Suprapubic skin (tissue), 4 donors: ENCODE data around the gene RALGAPA2. TPM values are rescaled to one million over a fixed set of nuclear protein-coding genes. Genes with fewer than 3 reads are reported as not detected.
A peak's percentile ranks its signal among the peaks of the same experiment; 100 is the strongest.

Experiments used
- DNase-seq, 2 donors: peaks; one replicate each; pipeline ENCODE4 v3.0.0-alpha.2; 2019; ENCODE audit warnings: low spot score in 2 of 2
- H3K27ac ChIP-seq: fragments of 200-600 bp; sonication (generic); one replicate; pipeline ENCODE4 v1.5.1; 2019
- H3K27me3 ChIP-seq: fragments of 200-600 bp; sonication (generic); one replicate; pipeline ENCODE4 v1.5.1; 2019
- H3K36me3 ChIP-seq: fragments of 200-600 bp; sonication (generic); one replicate; pipeline ENCODE4 v1.5.1; 2019
- H3K4me1 ChIP-seq: fragments of 200-600 bp; sonication (generic); one replicate; pipeline ENCODE4 v1.5.1; 2019
- H3K4me3 ChIP-seq: fragments of 200-600 bp; sonication (generic); one replicate; pipeline ENCODE4 v1.5.1; 2019; ENCODE audit warnings: mild to moderate bottlenecking
- H3K9me3 ChIP-seq: fragments of 200-600 bp; sonication (generic); one replicate; pipeline ENCODE4 v1.5.1; 2019
- CTCF ChIP-seq, 2 donors: fragments of 200-600 bp in 1 of 2; fragments of 450-650 bp in 1 of 2; sonication (generic) in 1 of 2; IDR thresholded peaks; one replicate each; pipeline ENCODE4 v1.5.1; 2016 to 2019; ENCODE audit warnings: antibody characterized with exemption in 2 of 2, mild to moderate bottlenecking in 1 of 2, moderate library complexity in 1 of 2
- EP300 ChIP-seq: sonication (generic); formaldehyde crosslinking; IDR thresholded peaks from one replicate; pipeline ENCODE4 v1.6.1; 2017; ENCODE audit warnings: antibody characterized with exemption
- POLR2A ChIP-seq, 2 donors: fragments of 450-650 bp; IDR thresholded peaks; one replicate each; pipeline ENCODE4 v1.6.1; 2017; ENCODE audit warnings: antibody characterized with exemption in 2 of 2, mild to moderate bottlenecking in 2 of 2, moderate library complexity in 2 of 2
- POLR2AphosphoS5 ChIP-seq, 3 donors: sonication (generic); formaldehyde crosslinking; IDR thresholded peaks; one replicate each; pipeline ENCODE4 v1.6.1; 2017; ENCODE audit warnings: antibody characterized with exemption in 3 of 3
- WGBS: methylation state at CpG from one replicate; pipeline ENCODE4 v1.1.5; 2018; 5-methylcytosine and 5-hydroxymethylcytosine counted together
- total RNA-seq, 4 donors: library from RNA; depleted of rRNA; stranded (reverse); fragments of >200 nt; gene quantifications; one replicate each; pipeline ENCODE4 v1.1.0, GENCODE V29; 2016

Gene RALGAPA2
- total RNA-seq, 4 donors from 2014 or later: 51.9 to 97.8 (median 72.0) TPM

- H3K4me1 ChIP-seq: peaks cover 30% of the 10 kb centered on the region
- 30% methylated on average over 6 of the region's 6 CpGs for WGBS
- no peak for TF ChIP-seq POLR2AphosphoS5 (IDR thresholded peaks at IDR 0.05)
- TF ChIP-seq POLR2A (IDR thresholded peaks at IDR 0.05): no peak
- TF ChIP-seq CTCF (IDR thresholded peaks at IDR 0.05): no peak
- TF ChIP-seq EP300: no peak
Measured at GRCh38 chr20:20710443-20711315, 1.8 kb downstream of the RALGAPA2 start.

GRCh38 chr20:20709887-20710286, 2.6 kb downstream of the RALGAPA2 start:
- H3K4me3 ChIP-seq: no peak overlapping the region
- peaks cover 30% of the 10 kb centered on the region for H3K4me1 ChIP-seq
- no peak for DNase-seq
- TF ChIP-seq EP300 (no peak), POLR2A (IDR thresholded peaks at IDR 0.05) (no peak), CTCF (IDR thresholded peaks at IDR 0.05) (no peak), POLR2AphosphoS5 (IDR thresholded peaks at IDR 0.05) (no peak)
- no peaks in the 10 kb centered on the region for H3K27me3 ChIP-seq
- H3K9me3 ChIP-seq: no peaks in the 10 kb centered on the region
- 87% methylated on average over 3 of the region's 3 CpGs for WGBS
- H3K36me3 ChIP-seq: no peaks in the 10 kb centered on the region
- no peak overlapping the region for H3K27ac ChIP-seq

More at GRCh38 chr20:20710443-20711315, 1.8 kb downstream of the RALGAPA2 start:
- Histone ChIP-seq H3K27me3 (no peaks in the 10 kb centered on the region), H3K27ac (peak overlapping the region; percentile 90), H3K4me3 (peak overlapping the region; percentile 95), H3K9me3 (no peaks in the 10 kb centered on the region), H3K36me3 (no peaks in the 10 kb centered on the region)
- DNase-seq: no peak

GRCh38 chr20:20706285-20706684, 6.2 kb downstream of the RALGAPA2 start:
- no peak for TF ChIP-seq POLR2A (IDR thresholded peaks at IDR 0.05)
- no peak for TF ChIP-seq POLR2AphosphoS5 (IDR thresholded peaks at IDR 0.05)
- no peak for TF ChIP-seq EP300
- Histone ChIP-seq H3K27ac (no peak overlapping the region), H3K4me1 (peaks cover 21% of the 10 kb centered on the region), H3K4me3 (no peak overlapping the region), H3K36me3 (no peaks in the 10 kb centered on the region), H3K27me3 (no peaks in the 10 kb centered on the region), H3K9me3 (no peaks in the 10 kb centered on the region)
- WGBS: 86% methylated on average over 6 of the region's 6 CpGs
- no peak for DNase-seq

GRCh38 chr20:20702330-20703245, 9.9 kb downstream of the RALGAPA2 start:
- Histone ChIP-seq H3K27ac (no peak overlapping the region), H3K36me3 (no peaks in the 10 kb centered on the region), H3K27me3 (no peaks in the 10 kb centered on the region), H3K4me1 (peaks cover 11% of the 10 kb centered on the region), H3K4me3 (no peak overlapping the region), H3K9me3 (no peaks in the 10 kb centered on the region)
- no peak for TF ChIP-seq POLR2A (IDR thresholded peaks at IDR 0.05)
- TF ChIP-seq POLR2AphosphoS5 (IDR thresholded peaks at IDR 0.05): no peak
- TF ChIP-seq EP300: no peak
- no peak for TF ChIP-seq CTCF (IDR thresholded peaks at IDR 0.05)
- DNase-seq: no peak
- WGBS: 95% methylated on average over 7 of the region's 7 CpGs

- DNase-seq: no peak
- no peak for TF ChIP-seq CTCF (IDR thresholded peaks at IDR 0.05)
- no peak for TF ChIP-seq EP300
- no peak for TF ChIP-seq POLR2AphosphoS5 (IDR thresholded peaks at IDR 0.05)
- no peak for TF ChIP-seq POLR2A (IDR thresholded peaks at IDR 0.05)
- Histone ChIP-seq H3K4me1 (peaks cover 6% of the 10 kb centered on the region), H3K9me3 (no peaks in the 10 kb centered on the region), H3K27me3 (no peaks in the 10 kb centered on the region), H3K27ac (no peak overlapping the region), H3K4me3 (no peak overlapping the region), H3K36me3 (no peaks in the 10 kb centered on the region)
- 64% methylated on average over 4 of the region's 4 CpGs for WGBS
Measured at GRCh38 chr20:20699917-20700316, 12.5 kb downstream of the RALGAPA2 start.
